Hepatocyte (in vitro differentiated cells): ENCODE measurements around the gene OR51B4. TPM values are rescaled to one million over a fixed set of nuclear protein-coding genes. Genes with fewer than 3 reads are reported as not detected.

ENCODE experiments used
- DNase-seq: peaks from one replicate; pipeline ENCODE4 v3.0.0-alpha.2; 2016; ENCODE audit warnings: low spot score
- H2AFZ ChIP-seq: fragments of 200-600 bp; sonication (generic); 2 replicates; pipeline ENCODE4 v1.6.0; 2016; ENCODE audit warnings: antibody characterized with exemption, mild to moderate bottlenecking
- H3K27ac ChIP-seq: fragments of 200-600 bp; sonication (generic); 2 replicates; pipeline ENCODE4 v1.5.1; 2016; ENCODE audit warnings: mild to moderate bottlenecking
- H3K27me3 ChIP-seq: fragments of 200-600 bp; sonication (generic); 2 replicates; pipeline ENCODE4 v1.6.1; 2016
- H3K36me3 ChIP-seq: fragments of 200-600 bp; sonication (generic); replicated peaks from 2 replicates; pipeline ENCODE4 v1.5.1; 2016; ENCODE audit warnings: low read depth; ENCODE audit not compliant: insufficient read depth
- H3K4me1 ChIP-seq: fragments of 200-600 bp; sonication (generic); 2 replicates; pipeline ENCODE4 v1.5.1; 2016; ENCODE audit warnings: mild to moderate bottlenecking, moderate library complexity; ENCODE audit not compliant: insufficient read depth
- H3K4me2 ChIP-seq: fragments of 200-600 bp; sonication (generic); 2 replicates; pipeline ENCODE4 v1.6.0; 2016
- H3K4me3 ChIP-seq: fragments of 200-600 bp; sonication (generic); 2 replicates; pipeline ENCODE4 v1.5.1; 2016; ENCODE audit warnings: mild to moderate bottlenecking
- H3K79me2 ChIP-seq: fragments of 200-600 bp; sonication (generic); 2 replicates; pipeline ENCODE4 v1.6.0; 2017; ENCODE audit warnings: mild to moderate bottlenecking
- H3K9me2 ChIP-seq: fragments of 200-600 bp; sonication (generic); replicated peaks from 2 replicates; pipeline ENCODE4 v1.6.0; 2017; ENCODE audit warnings: mild to moderate bottlenecking; ENCODE audit not compliant: insufficient read depth
- H3K9me3 ChIP-seq: fragments of 200-600 bp; sonication (generic); 2 replicates; pipeline ENCODE4 v1.5.1; 2016; ENCODE audit warnings: low read depth, mild to moderate bottlenecking
- H4K20me1 ChIP-seq: fragments of 200-600 bp; sonication (generic); 2 replicates; pipeline ENCODE4 v1.6.0; 2016; ENCODE audit warnings: mild to moderate bottlenecking; ENCODE audit not compliant: insufficient read depth, poor library complexity, severe bottlenecking
- CTCF ChIP-seq: fragments of 200-600 bp; sonication (generic); IDR thresholded peaks from 2 replicates; pipeline ENCODE4 v1.5.1; 2016; ENCODE audit warnings: antibody characterized with exemption, mild to moderate bottlenecking; ENCODE audit not compliant: poor library complexity
- EZH2 ChIP-seq: fragments of 200-600 bp; sonication (generic); IDR thresholded peaks from 2 replicates; pipeline ENCODE4 v1.6.1; 2016; ENCODE audit warnings: antibody characterized with exemption, mild to moderate bottlenecking, borderline replicate concordance
- EZH2phosphoT487 ChIP-seq: fragments of 200-600 bp; sonication (generic); IDR thresholded peaks from one replicate; pipeline ENCODE4 v1.6.1; 2018; ENCODE audit warnings: antibody characterized with exemption, mild to moderate bottlenecking, low read depth, moderate library complexity; ENCODE audit not compliant: unreplicated experiment, severe bottlenecking
- WGBS: methylation state at CpG from one replicate; pipeline ENCODE4 v1.1.6; 2016; ENCODE audit warnings: low lambda C conversion rate; ENCODE audit errors: missing lambda C conversion rate; 5-methylcytosine and 5-hydroxymethylcytosine counted together
- polyA plus RNA-seq: library from polyadenylated mRNA; unstranded; fragments of >200 nt; fragmentation: Nextera tagmentation; extraction: Ambion mirVana; gene quantifications from 2 replicates; pipeline ENCODE4 v1.2.1, GENCODE V29; 2016
- total RNA-seq: library from RNA; depleted of rRNA; stranded (reverse); fragments of >200 nt; gene quantifications from 2 replicates; pipeline ENCODE4 v1.2.3, GENCODE V29; 2014

OR51B4 gene
- total and polyA plus RNA-seq, 2 experiments from 2014 or later, result not detected

- Histone ChIP-seq H3K4me3 (no peak overlapping the region), H3K9me3 (no peaks in the 10 kb centered on the region), H3K79me2 (no peaks in the 10 kb centered on the region), H3K4me1 (no peaks in the 10 kb centered on the region), H3K36me3 (no peaks in the 10 kb centered on the region), H3K27ac (no peak overlapping the region), H2AFZ (no peak overlapping the region), H3K9me2 (no peaks in the 10 kb centered on the region), H3K4me2 (no peak overlapping the region), H4K20me1 (no peaks in the 10 kb centered on the region), H3K27me3 (no peaks in the 10 kb centered on the region)
- TF ChIP-seq EZH2 (no peak), EZH2phosphoT487 (no peak), CTCF (no peak)
- no peak for DNase-seq
- 88% methylated on average over 1 of the region's 1 CpG for WGBS
Measured at GRCh38 chr11:5283882-5284281, 17.9 kb downstream of the OR51B4 start.

GRCh38 chr11:5283086-5283485 lies 18.7 kb downstream of the OR51B4 start:
- Histone ChIP-seq H3K9me2 (no peaks in the 10 kb centered on the region), H3K27ac (no peak overlapping the region), H3K79me2 (no peaks in the 10 kb centered on the region), H3K4me2 (no peak overlapping the region), H3K27me3 (no peaks in the 10 kb centered on the region), H3K36me3 (no peaks in the 10 kb centered on the region), H3K9me3 (no peaks in the 10 kb centered on the region), H4K20me1 (no peaks in the 10 kb centered on the region), H3K4me1 (no peaks in the 10 kb centered on the region), H3K4me3 (no peak overlapping the region), H2AFZ (no peak overlapping the region)
- 84% methylated on average over 3 of the region's 3 CpGs for WGBS
- no peak for DNase-seq
- no peak for TF ChIP-seq CTCF
- TF ChIP-seq EZH2, result no peak
- no peak for TF ChIP-seq EZH2phosphoT487

- H3K79me2 ChIP-seq, result no peaks in the 10 kb centered on the region
- H3K36me3 ChIP-seq, result no peaks in the 10 kb centered on the region
- no peak overlapping the region for H2AFZ ChIP-seq
- no peak overlapping the region for H3K4me2 ChIP-seq
- WGBS, result 86% methylated on average over 2 of the region's 2 CpGs
- H3K27ac ChIP-seq, result no peak overlapping the region
- no peak for DNase-seq
- H3K4me3 ChIP-seq, result no peak overlapping the region
- H3K9me2 ChIP-seq, result no peaks in the 10 kb centered on the region
- H3K4me1 ChIP-seq, result no peaks in the 10 kb centered on the region
- H3K9me3 ChIP-seq, result no peaks in the 10 kb centered on the region
- no peaks in the 10 kb centered on the region for H4K20me1 ChIP-seq
- H3K27me3 ChIP-seq, result no peaks in the 10 kb centered on the region
- TF ChIP-seq EZH2phosphoT487 (no peak), CTCF (no peak), EZH2 (no peak)
Measured at GRCh38 chr11:5282628-5283027, 19.1 kb downstream of the OR51B4 start.

- no peak for DNase-seq
- no peak for TF ChIP-seq CTCF
- TF ChIP-seq EZH2, result no peak
- TF ChIP-seq EZH2phosphoT487, result no peak
- Histone ChIP-seq H4K20me1 (no peaks in the 10 kb centered on the region), H3K4me2 (no peak overlapping the region), H3K9me3 (no peaks in the 10 kb centered on the region), H3K79me2 (no peaks in the 10 kb centered on the region), H2AFZ (no peak overlapping the region), H3K4me3 (no peak overlapping the region), H3K27ac (no peak overlapping the region), H3K4me1 (no peaks in the 10 kb centered on the region), H3K27me3 (no peaks in the 10 kb centered on the region), H3K36me3 (no peaks in the 10 kb centered on the region), H3K9me2 (no peaks in the 10 kb centered on the region)
Measured at GRCh38 chr11:5281596-5281995, 20.1 kb downstream of the OR51B4 start.
